Uterus (tissue), 4 donors: ENCODE results near the gene CACNA2D2. TPM values are rescaled to one million over a fixed set of nuclear protein-coding genes. Genes with fewer than 3 reads are reported as not detected.

Source experiments
- DNase-seq, 2 donors: peaks; one replicate each; pipeline ENCODE4 v3.0.0-alpha.2; 2019 to 2020
- H3K27ac ChIP-seq, 2 donors: fragments of 200-600 bp; sonication (generic); 1 replicate in 1 of 2; 2 replicates in 1 of 2; pipeline ENCODE4 v1.5.1; 2016 to 2018
- H3K27me3 ChIP-seq, 2 donors: fragments of 200-600 bp; sonication (generic); one replicate each; pipeline ENCODE4 v1.5.1; 2018 to 2019; ENCODE audit warnings: control low read depth in 1 of 2
- H3K36me3 ChIP-seq, 2 donors: fragments of 200-600 bp; sonication (generic); one replicate each; pipeline ENCODE4 v1.5.1; 2019; ENCODE audit warnings: control low read depth in 1 of 2
- H3K4me1 ChIP-seq, 2 donors: fragments of 200-600 bp; sonication (generic); one replicate each; pipeline ENCODE4 v1.5.1; 2018 to 2019; ENCODE audit warnings: control low read depth in 1 of 2
- H3K4me3 ChIP-seq, 2 donors: fragments of 200-600 bp; sonication (generic); 1 replicate in 1 of 2; 2 replicates in 1 of 2; pipeline ENCODE4 v1.5.1; 2018 to 2019; ENCODE audit warnings: mild to moderate bottlenecking in 1 of 2
- H3K9me3 ChIP-seq, 2 donors: fragments of 200-600 bp; sonication (generic); one replicate each; pipeline ENCODE4 v1.5.1; 2019; ENCODE audit warnings: control low read depth in 1 of 2
- CTCF ChIP-seq, 4 experiments: fragments of 200-600 bp in 2 of 4; fragments of 450-650 bp in 2 of 4; sonication (generic) in 2 of 4; IDR thresholded peaks; one replicate each; pipeline ENCODE4 v1.5.1; 2016 to 2019; ENCODE audit warnings: antibody characterized with exemption in 4 of 4, mild to moderate bottlenecking in 2 of 4, moderate library complexity in 1 of 4
- POLR2A ChIP-seq, 2 donors: fragments of 450-650 bp; IDR thresholded peaks; one replicate each; pipeline ENCODE4 v1.6.1; 2016; ENCODE audit warnings: antibody characterized with exemption in 2 of 2, mild to moderate bottlenecking in 1 of 2, moderate library complexity in 1 of 2
- intact Hi-C: fragments of 100-400 bp; cut with DNase I; formaldehyde crosslinking; loops from one replicate; pipeline ENCODE4 v1.15.1; 2023; ENCODE audit warnings: low total_unique reads
- total RNA-seq, 4 donors: library from RNA; depleted of rRNA in 3 of 4; stranded (reverse); fragments of >200 nt in 3 of 4; gene quantifications; one replicate each; pipeline versions ENCODE4 v1.1.0 to v1.2.4, GENCODE V29; 2014 to 2023
- donor health status: DM: yes; HTN: yes; CAD: no.

Gene CACNA2D2
- total RNA-seq, 4 donors from 2014 or later = under 0.01 to 6.1 (median 5.3) TPM; not detected in 1

GRCh38 chr3:50481992-50482391 is 21.4 kb downstream of the CACNA2D2 start:
- DNase-seq = no peak
- Histone ChIP-seq H3K9me3 (no peaks in the 10 kb centered on the region), H3K36me3 (no peaks in the 10 kb centered on the region), H3K27me3 (no peaks in the 10 kb centered on the region), H3K27ac (no peak overlapping the region), H3K4me1 (no peaks in the 10 kb centered on the region), H3K4me3 (no peak overlapping the region)
- TF ChIP-seq CTCF (IDR thresholded peaks at IDR 0.05) = no peak
- no peak for TF ChIP-seq POLR2A (IDR thresholded peaks at IDR 0.05)
- intact Hi-C loops = no loop called here

- Histone ChIP-seq H3K9me3 (no peaks in the 10 kb centered on the region), H3K27me3 (no peaks in the 10 kb centered on the region), H3K27ac (no peak overlapping the region), H3K4me3 (no peak overlapping the region), H3K4me1 (no peaks in the 10 kb centered on the region), H3K36me3 (no peaks in the 10 kb centered on the region)
- no peak for DNase-seq
- no peak for TF ChIP-seq CTCF (IDR thresholded peaks at IDR 0.05)
- no peak for TF ChIP-seq POLR2A (IDR thresholded peaks at IDR 0.05)
- intact Hi-C loops = no loop called here
These were observed 23.0 kb downstream of the CACNA2D2 start for GRCh38 chr3:50480471-50480870.

DNA sequence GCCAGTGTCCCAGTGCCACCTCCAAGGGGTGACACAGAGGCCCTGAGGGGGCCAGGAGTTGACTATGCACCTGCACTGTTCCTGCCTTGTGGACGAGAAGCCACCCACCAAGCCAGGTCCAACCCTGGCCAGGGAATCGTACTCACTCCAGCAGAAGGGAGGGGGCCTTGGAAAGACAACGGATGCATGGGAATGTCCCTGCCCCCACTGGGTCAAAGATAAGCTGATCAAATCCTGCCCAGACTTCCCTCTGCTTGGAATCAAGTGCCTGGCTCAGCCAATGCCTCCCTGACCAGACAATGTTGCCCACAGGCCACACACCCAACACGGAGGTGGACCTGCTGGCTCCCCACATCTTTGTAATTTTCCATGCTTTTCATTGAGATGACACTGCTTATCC is 23.9 kb downstream of the CACNA2D2 start:
- intact Hi-C loops = no loop called here
- no peak for DNase-seq
- Histone ChIP-seq H3K4me3 (no peak overlapping the region), H3K36me3 (no peaks in the 10 kb centered on the region), H3K9me3 (no peaks in the 10 kb centered on the region), H3K27me3 (no peaks in the 10 kb centered on the region), H3K27ac (no peak overlapping the region), H3K4me1 (no peaks in the 10 kb centered on the region)
- TF ChIP-seq CTCF (IDR thresholded peaks at IDR 0.05) (no peak), POLR2A (IDR thresholded peaks at IDR 0.05) (no peak)

- intact Hi-C loops = no loop called here
- TF ChIP-seq POLR2A (IDR thresholded peaks at IDR 0.05) = no peak
- TF ChIP-seq CTCF (IDR thresholded peaks at IDR 0.05) = no peak
- Histone ChIP-seq H3K27ac (no peak overlapping the region), H3K4me1 (no peaks in the 10 kb centered on the region), H3K36me3 (no peaks in the 10 kb centered on the region), H3K27me3 (no peaks in the 10 kb centered on the region), H3K9me3 (no peaks in the 10 kb centered on the region), H3K4me3 (no peak overlapping the region)
- DNase-seq = no peak
These were observed 24.7 kb downstream of the CACNA2D2 start for GRCh38 chr3:50478671-50479260.

DNA sequence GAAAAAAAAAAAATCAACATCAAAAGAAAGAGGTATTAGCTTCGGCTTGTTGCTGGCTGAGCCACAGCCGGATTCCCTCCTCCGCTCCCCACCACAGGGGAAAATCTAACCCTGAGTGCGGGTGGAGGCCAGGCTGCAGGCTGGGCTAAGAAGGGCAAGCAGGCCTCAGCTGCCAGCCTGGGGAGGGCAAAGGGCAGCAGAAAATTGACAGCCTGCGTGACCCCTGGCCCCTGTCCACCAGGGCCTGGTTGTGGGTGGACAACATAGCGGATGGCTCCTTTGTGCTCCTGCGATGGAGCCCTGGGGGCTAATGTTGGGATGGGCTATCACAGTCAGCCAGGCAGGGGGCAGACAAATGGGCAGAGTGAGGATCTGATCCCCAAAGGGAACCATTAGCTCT is 25.4 kb downstream of the CACNA2D2 start:
- intact Hi-C loops = no loop called here

More for the DNA sequence above, 25.4 kb downstream of the CACNA2D2 start:
- H3K9me3 ChIP-seq = no peaks in the 10 kb centered on the region
- DNase-seq = no peak
- no peak for TF ChIP-seq CTCF (IDR thresholded peaks at IDR 0.05)
- TF ChIP-seq POLR2A (IDR thresholded peaks at IDR 0.05) = no peak
- H3K27me3 ChIP-seq = no peaks in the 10 kb centered on the region
- H3K27ac ChIP-seq = no peak overlapping the region
- no peaks in the 10 kb centered on the region for H3K4me1 ChIP-seq
- H3K36me3 ChIP-seq = no peaks in the 10 kb centered on the region
- H3K4me3 ChIP-seq = no peak overlapping the region
